Femur (tissue), 1 donor: Measurements from ENCODE around the gene DEGS2.

ENCODE experiments used
- DNase-seq: peaks from one replicate; pipeline ENCODE4 v3.0.0-alpha.2; 2017

Gene DEGS2

GRCh38 chr14:100130521-100130920 lies 28.9 kb downstream of the DEGS2 start:
- peak; percentile 50 for DNase-seq

- DNase-seq: no peak
Measured at GRCh38 chr14:100129161-100129589, 30.3 kb downstream of the DEGS2 start.

GRCh38 chr14:100128688-100129087 lies 30.8 kb downstream of the DEGS2 start:
- no peak for DNase-seq

- DNase-seq: no peak
Measured at GRCh38 chr14:100127853-100128455, 31.5 kb downstream of the DEGS2 start.

GRCh38 chr14:100126401-100126800 lies 33.0 kb downstream of the DEGS2 start:
- DNase-seq: no peak

- DNase-seq: no peak
Measured at GRCh38 chr14:100124551-100125088, 34.8 kb downstream of the DEGS2 start.

- no peak for DNase-seq
Measured at GRCh38 chr14:100123618-100124017, 35.8 kb downstream of the DEGS2 start.

- peak; percentile 48 for DNase-seq
Measured at GRCh38 chr14:100122481-100123223, 36.8 kb downstream of the DEGS2 start.

- DNase-seq: no peak
Measured at GRCh38 chr14:100121643-100122480, 37.6 kb downstream of the DEGS2 start.

- DNase-seq: no peak
Measured at GRCh38 chr14:100120522-100121269, 38.7 kb downstream of the DEGS2 start.

GRCh38 chr14:100119251-100119650 lies 40.2 kb downstream of the DEGS2 start:
- no peak for DNase-seq

GRCh38 chr14:100118396-100119011 lies 40.9 kb downstream of the DEGS2 start:
- no peak for DNase-seq

- no peak for DNase-seq
Measured at GRCh38 chr14:100117633-100118395, 41.6 kb downstream of the DEGS2 start.

- DNase-seq: no peak
Measured at GRCh38 chr14:100117026-100117425, 42.4 kb downstream of the DEGS2 start.

- DNase-seq: no peak
Measured at GRCh38 chr14:100116134-100116533, 43.3 kb downstream of the DEGS2 start.

GRCh38 chr14:100115726-100116125 lies 43.7 kb downstream of the DEGS2 start:
- DNase-seq: no peak

- DNase-seq: no peak
Measured at GRCh38 chr14:100115236-100115635, 44.2 kb downstream of the DEGS2 start.

- DNase-seq: no peak
Measured at GRCh38 chr14:100114109-100114765, 45.2 kb downstream of the DEGS2 start.

- DNase-seq: no peak
Measured at GRCh38 chr14:100111931-100112704, 47.3 kb downstream of the DEGS2 start.

GRCh38 chr14:100110816-100111215 lies 48.6 kb downstream of the DEGS2 start:
- DNase-seq: no peak
